Activated naive CD4-positive, alpha-beta T cell treated with anti-CD3 and anti-CD28 coated beads, Interleukin-2, amount 10 ng/mL, durations not matched to agents 7 days and 5 days (primary cell): ENCODE data around the gene ACOT7.
A peak's percentile ranks its signal among the peaks of the same experiment; 100 is the strongest.

Experiments
- CTCF ChIA-PET: fragments of 350-600 bp; sonication (Branson Sonifier 250); formaldehyde crosslinking; loops from one replicate; lab custom pipeline; 2021; ENCODE audit warnings: antibody characterized with exemption; lab: Charles Lee
- DNase-seq: peaks from one replicate; pipeline ENCODE4 v3.0.0-alpha.2; 2020
- H3K27ac Mint-ChIP-seq: one replicate; pipeline ENCODE4 v1.8.0; 2021; ENCODE audit warnings: mild to moderate bottlenecking, moderate library complexity, mixed read lengths
- H3K27me3 Mint-ChIP-seq: one replicate; pipeline ENCODE4 v1.8.0; 2021; ENCODE audit warnings: mild to moderate bottlenecking, mixed read lengths
- H3K36me3 Mint-ChIP-seq: one replicate; pipeline ENCODE4 v1.8.0; 2021; ENCODE audit warnings: mixed read lengths
- H3K4me1 Mint-ChIP-seq: one replicate; pipeline ENCODE4 v1.8.0; 2021; ENCODE audit warnings: mixed read lengths
- H3K4me3 Mint-ChIP-seq: one replicate; pipeline ENCODE4 v1.8.0; 2021; ENCODE audit warnings: mild to moderate bottlenecking, moderate library complexity, mixed read lengths
- H3K9me3 Mint-ChIP-seq: one replicate; pipeline ENCODE4 v1.8.0; 2021; ENCODE audit warnings: mixed read lengths

ACOT7 gene

DNA sequence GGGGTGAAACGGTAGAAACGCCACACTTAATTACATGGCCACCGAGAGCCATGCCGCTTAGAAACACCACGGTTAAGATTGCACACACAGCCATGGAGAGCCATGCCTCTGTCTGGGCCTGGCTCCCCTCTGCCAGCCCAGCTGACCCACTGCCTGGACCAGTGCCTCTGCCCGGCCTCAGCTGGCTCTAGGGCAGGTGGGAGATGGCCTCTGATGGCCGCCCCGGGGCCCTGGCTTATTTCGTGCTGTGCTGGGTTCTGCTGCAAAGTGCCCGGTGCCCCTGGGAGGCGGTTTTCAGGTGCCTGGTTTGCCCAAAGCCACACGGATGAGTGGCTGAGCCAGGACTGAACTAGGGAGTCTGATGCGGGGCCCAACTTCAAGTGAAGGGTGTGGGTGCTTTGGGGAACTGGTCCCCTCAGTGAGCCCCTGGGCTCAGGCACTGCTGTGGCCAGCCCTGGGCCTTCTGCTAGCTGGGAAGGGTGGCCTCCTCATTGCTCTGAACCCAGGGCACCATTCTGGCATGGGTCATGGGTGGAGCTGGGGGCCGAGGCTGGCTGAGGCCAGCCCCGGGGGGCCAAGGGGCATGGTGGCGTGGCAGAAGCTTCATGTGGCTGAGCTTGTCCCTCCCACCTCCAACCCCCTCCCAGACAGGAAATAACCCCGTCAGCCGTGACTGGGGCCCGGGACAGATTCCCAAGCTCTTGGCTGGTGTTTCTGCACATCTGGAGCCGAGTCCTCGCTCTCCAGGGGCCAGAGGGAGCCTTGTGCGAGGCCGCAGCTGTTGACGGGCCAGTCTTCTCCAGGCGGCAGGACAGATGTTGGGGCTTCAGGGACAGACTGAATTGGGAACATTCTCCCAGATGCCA, 130.8 kb downstream of the ACOT7 start:
- H3K27me3 Mint-ChIP-seq: peaks cover 50% of the 10 kb centered on the region
- DNase-seq: no peak
- no peak overlapping the region for H3K27ac Mint-ChIP-seq
- CTCF ChIA-PET: interaction anchor here (0.5 to 1.2 kb wide), 3 partner anchors 142 to 605 kb away, joined by 3 to 5 read pairs (median 3); no protein-coding TSS in a partner anchor
- H3K4me3 Mint-ChIP-seq: no peak overlapping the region
- H3K36me3 Mint-ChIP-seq: no peaks in the 10 kb centered on the region
- no peaks in the 10 kb centered on the region for H3K9me3 Mint-ChIP-seq
- H3K4me1 Mint-ChIP-seq: peaks cover 14% of the 10 kb centered on the region

- CTCF ChIA-PET: interaction anchor here (1.1 kb wide), 1 partner anchor 14 kb away, joined by 4 read pairs; no protein-coding TSS in a partner anchor
- H3K27ac Mint-ChIP-seq: no peak overlapping the region
- no peak for DNase-seq
- peaks cover 62% of the 10 kb centered on the region for H3K27me3 Mint-ChIP-seq
- no peaks in the 10 kb centered on the region for H3K9me3 Mint-ChIP-seq
- no peaks in the 10 kb centered on the region for H3K36me3 Mint-ChIP-seq
- H3K4me1 Mint-ChIP-seq: peaks cover 14% of the 10 kb centered on the region
- peak overlapping the region; percentile 66 for H3K4me3 Mint-ChIP-seq
Observed at GRCh38 chr1:6261615-6261995, 132.0 kb downstream of the ACOT7 start.

DNA sequence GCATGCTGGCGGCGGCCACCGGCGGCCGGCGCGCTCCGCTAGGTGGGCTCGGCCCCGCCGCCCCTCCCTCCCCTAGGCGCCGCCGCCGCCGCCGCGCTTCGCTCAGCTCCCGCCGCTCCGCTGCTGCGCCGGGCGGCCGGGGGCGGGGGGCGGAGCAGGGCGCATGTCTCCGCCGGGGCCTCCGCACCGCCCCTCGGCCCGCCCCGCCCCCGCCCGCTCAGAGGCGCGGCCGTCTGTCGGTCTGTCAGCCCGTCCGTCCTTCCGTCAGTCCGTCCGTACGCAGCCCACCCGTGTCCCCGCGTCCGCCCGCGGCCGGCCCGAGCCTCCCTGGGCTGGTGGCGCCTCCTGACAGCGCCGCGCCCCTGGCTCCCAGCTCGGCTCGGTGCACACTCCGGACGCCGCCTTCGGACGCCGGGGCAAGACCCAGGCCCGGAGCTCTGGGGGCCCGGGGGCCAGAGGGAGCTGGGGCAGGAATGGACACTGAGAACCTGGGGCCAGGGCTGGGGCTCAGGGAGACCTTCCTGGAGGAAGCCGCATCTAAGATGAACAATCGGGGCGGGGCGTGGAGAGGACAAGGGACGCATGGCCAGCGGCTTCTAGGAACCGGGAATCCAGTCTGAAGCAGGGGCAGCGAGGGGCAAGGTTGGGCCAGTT, 132.5 kb downstream of the ACOT7 start, which contains the start of gene GPR153:
GPR153 (minus strand) TSS at position 138 of the 654 bp plus-strand sequence. CDS start 6,193 bp downstream, outside the sequence.
- CTCF ChIA-PET: interaction anchor here (1.1 kb wide), 1 partner anchor 14 kb away, joined by 4 read pairs; no protein-coding TSS in a partner anchor
- Mint-ChIP-seq H3K27me3 (peaks cover 64% of the 10 kb centered on the region), H3K27ac (no peak within 1 kb of the TSS), H3K36me3 (no peaks in the 10 kb centered on the region), H3K4me3 (peak within 1 kb of the TSS; percentile 66), H3K9me3 (no peaks in the 10 kb centered on the region), H3K4me1 (peaks cover 14% of the 10 kb centered on the region)
- peak; percentile 61 for DNase-seq

GRCh38 chr1:6260433-6260934, 133.1 kb downstream of the ACOT7 start:
- no peak overlapping the region for H3K4me3 Mint-ChIP-seq
- H3K9me3 Mint-ChIP-seq: no peaks in the 10 kb centered on the region
- H3K4me1 Mint-ChIP-seq: peaks cover 14% of the 10 kb centered on the region
- no peak overlapping the region for H3K27ac Mint-ChIP-seq
- DNase-seq: no peak
- CTCF ChIA-PET: no interaction called here
- no peaks in the 10 kb centered on the region for H3K36me3 Mint-ChIP-seq
- H3K27me3 Mint-ChIP-seq: peaks cover 67% of the 10 kb centered on the region

DNA sequence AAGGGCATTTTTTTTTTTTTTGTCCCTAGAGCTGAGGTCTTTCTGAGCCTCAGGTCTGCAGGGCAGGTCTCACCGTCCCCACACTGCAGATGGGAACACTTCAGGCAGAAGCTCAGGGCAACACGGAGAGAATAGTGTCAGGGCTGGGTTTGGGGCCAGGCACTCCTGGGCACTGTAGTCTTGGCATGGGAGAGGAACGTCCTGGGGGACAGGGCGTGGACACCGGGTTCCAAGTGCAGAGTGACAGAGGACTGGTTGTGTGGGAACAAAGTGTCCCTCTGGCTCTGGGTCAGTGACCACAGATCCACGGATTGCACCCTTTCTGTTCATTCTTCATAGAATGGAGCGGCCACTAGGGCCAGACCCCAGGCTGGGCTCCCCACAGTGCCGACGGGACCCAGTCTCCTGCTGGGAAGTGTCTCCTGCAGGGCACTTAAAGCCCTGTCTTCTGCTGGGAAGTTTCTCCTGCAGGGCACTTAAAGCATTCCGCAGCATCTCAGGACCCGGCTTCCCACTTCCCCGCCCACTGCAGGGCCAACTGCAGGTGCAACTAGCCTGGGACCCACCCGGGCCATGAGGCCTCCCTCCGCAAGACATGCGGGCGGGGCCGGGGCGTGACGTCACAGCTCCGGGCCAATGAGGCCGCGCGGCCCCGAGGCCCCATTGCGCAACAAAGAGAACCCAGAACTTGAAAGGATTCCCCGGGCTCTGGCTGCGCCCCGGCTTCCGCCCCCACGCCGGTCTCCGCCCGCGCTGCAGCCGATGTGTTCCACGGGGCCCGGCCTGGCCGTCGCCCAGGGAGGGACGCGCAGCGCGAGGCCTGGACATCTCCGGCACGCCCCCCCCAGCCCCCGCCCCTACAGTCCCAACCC, 133.8 kb downstream of the ACOT7 start:
- no peak overlapping the region for H3K27ac Mint-ChIP-seq
- H3K4me1 Mint-ChIP-seq: peaks cover 14% of the 10 kb centered on the region
- DNase-seq: peak; percentile 89
- CTCF ChIA-PET: interaction anchor here (0.6 to 1.7 kb wide), 3 partner anchors 12 to 266 kb away, joined by 4 to 5 read pairs (median 4); no protein-coding TSS in a partner anchor
- no peaks in the 10 kb centered on the region for H3K36me3 Mint-ChIP-seq
- peaks cover 68% of the 10 kb centered on the region for H3K27me3 Mint-ChIP-seq
- H3K9me3 Mint-ChIP-seq: no peaks in the 10 kb centered on the region
- peak overlapping the region; percentile 46 for H3K4me3 Mint-ChIP-seq

DNA sequence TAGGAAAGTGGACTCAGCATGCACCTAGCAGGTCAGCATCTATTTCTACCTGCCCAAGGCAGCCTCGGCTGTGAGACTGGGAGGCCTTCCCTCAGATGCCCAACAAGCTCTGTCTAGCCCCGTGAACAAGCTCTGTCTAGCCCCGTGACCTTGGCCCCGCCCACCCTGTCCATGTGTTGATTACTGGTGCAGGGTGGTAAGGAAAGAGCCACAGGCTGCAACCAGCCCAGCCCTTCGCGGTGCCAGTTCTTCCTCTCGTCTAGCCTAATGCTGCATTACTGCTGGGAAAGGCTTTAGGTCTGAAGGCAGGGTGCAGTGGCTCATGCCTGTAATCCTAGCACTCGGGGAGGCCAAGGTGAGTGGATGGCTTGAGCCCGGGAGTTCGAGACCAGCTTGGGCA, 134.9 kb downstream of the ACOT7 start:
- no peak overlapping the region for H3K27ac Mint-ChIP-seq
- H3K4me3 Mint-ChIP-seq: no peak overlapping the region
- peaks cover 11% of the 10 kb centered on the region for H3K4me1 Mint-ChIP-seq
- H3K27me3 Mint-ChIP-seq: peaks cover 77% of the 10 kb centered on the region
- no peaks in the 10 kb centered on the region for H3K36me3 Mint-ChIP-seq
- H3K9me3 Mint-ChIP-seq: no peaks in the 10 kb centered on the region
- CTCF ChIA-PET: interaction anchor here (0.6 to 1.7 kb wide), 4 partner anchors 11 to 265 kb away, joined by 3 to 5 read pairs (median 4); no protein-coding TSS in a partner anchor
- DNase-seq: no peak

- H3K27ac Mint-ChIP-seq: no peak overlapping the region
Observed at GRCh38 chr1:6257541-6258069, 136.0 kb downstream of the ACOT7 start.

DNA sequence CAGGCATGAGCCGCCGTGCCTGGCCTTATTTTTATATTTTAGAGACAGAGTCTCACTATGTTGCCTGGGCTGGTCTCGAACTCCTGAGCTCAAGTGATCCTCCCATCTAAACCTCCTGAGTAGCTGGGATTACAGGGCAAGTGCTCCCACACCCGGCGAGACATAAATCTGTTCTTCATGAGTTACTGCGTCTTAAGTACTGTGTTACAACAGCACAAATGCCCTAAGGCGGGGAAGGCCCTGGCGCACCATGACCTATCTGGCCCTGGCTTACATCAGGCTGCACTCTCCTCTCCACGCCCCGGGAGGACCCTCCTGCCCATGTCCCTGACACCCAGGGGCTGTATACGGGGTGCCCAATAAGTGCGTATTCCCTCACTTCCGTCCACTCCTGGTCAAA, 136.9 kb downstream of the ACOT7 start:
- Mint-ChIP-seq H3K36me3 (no peaks in the 10 kb centered on the region), H3K27me3 (peaks cover 72% of the 10 kb centered on the region), H3K4me1 (peaks cover 10% of the 10 kb centered on the region), H3K27ac (no peak overlapping the region), H3K4me3 (no peak overlapping the region), H3K9me3 (no peaks in the 10 kb centered on the region)
- CTCF ChIA-PET: interaction anchor here (2.8 kb wide), 1 partner anchor 10 kb away, joined by 11 read pairs; no protein-coding TSS in a partner anchor
- DNase-seq: no peak

More at GRCh38 chr1:6257541-6258069, 136.0 kb downstream of the ACOT7 start:
- no peak for DNase-seq
- Mint-ChIP-seq H3K4me3 (no peak overlapping the region), H3K36me3 (no peaks in the 10 kb centered on the region), H3K27me3 (peaks cover 72% of the 10 kb centered on the region), H3K4me1 (peaks cover 10% of the 10 kb centered on the region), H3K9me3 (no peaks in the 10 kb centered on the region)
- CTCF ChIA-PET: interaction anchor here (2.8 kb wide), 1 partner anchor 11 kb away, joined by 11 read pairs; no protein-coding TSS in a partner anchor

GRCh38 chr1:6254691-6255090, 138.9 kb downstream of the ACOT7 start:
- DNase-seq: no peak
- no peak overlapping the region for H3K27ac Mint-ChIP-seq
- no peak overlapping the region for H3K4me3 Mint-ChIP-seq
- CTCF ChIA-PET: interaction anchor here (2.8 kb wide), 1 partner anchor 8 kb away, joined by 11 read pairs; no protein-coding TSS in a partner anchor
- peaks cover 80% of the 10 kb centered on the region for H3K27me3 Mint-ChIP-seq
- no peaks in the 10 kb centered on the region for H3K9me3 Mint-ChIP-seq
- H3K4me1 Mint-ChIP-seq: peaks cover 7% of the 10 kb centered on the region
- no peaks in the 10 kb centered on the region for H3K36me3 Mint-ChIP-seq

DNA sequence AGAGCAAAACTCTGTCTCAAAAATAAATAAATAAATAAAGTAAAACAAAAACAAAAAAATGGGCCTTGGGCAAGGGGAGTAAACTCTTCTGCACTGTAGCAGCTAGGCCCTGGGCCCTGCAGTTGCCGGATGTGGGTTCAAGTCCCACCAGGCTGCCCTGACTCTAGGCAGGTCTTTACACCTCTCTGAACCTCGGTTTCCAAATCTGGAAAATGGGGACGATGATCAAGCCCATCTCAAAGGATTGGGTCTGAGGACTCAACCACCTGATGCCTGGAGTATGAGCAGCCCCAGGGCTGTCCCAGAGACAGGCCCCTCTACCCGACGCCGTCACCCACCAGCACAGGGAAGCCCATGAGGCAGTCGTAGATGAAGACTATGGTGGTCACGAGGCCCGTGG, 140.2 kb downstream of the ACOT7 start:
- no peaks in the 10 kb centered on the region for H3K9me3 Mint-ChIP-seq
- no peaks in the 10 kb centered on the region for H3K36me3 Mint-ChIP-seq
- H3K4me3 Mint-ChIP-seq: no peak overlapping the region
- H3K27me3 Mint-ChIP-seq: peaks cover 75% of the 10 kb centered on the region
- H3K27ac Mint-ChIP-seq: no peak overlapping the region
- no peak for DNase-seq
- CTCF ChIA-PET: interaction anchor here (0.6 kb wide), 1 partner anchor 150 kb away, joined by 3 read pairs; no protein-coding TSS in a partner anchor
- H3K4me1 Mint-ChIP-seq: peaks cover 2% of the 10 kb centered on the region

DNA sequence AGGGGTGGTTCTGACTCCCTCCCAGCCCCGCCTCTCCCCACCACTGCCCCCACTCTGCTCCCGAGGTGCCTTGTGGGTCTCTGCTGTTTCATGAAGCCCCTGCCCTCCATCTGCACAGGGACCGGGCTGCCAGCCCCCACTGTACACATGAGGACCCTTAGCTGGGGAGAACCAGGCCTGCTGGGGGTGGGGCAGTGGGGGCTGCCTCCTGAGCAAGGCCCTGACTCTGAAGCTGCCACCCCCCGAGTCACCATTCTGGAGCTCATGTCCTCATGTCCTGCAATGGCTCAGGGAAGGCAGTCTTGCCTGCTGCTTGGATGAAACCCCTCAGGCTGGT, 141.2 kb downstream of the ACOT7 start:
- no peak for DNase-seq
- Mint-ChIP-seq H3K4me1 (peaks cover 5% of the 10 kb centered on the region), H3K4me3 (no peak overlapping the region), H3K9me3 (no peaks in the 10 kb centered on the region), H3K27ac (no peak overlapping the region), H3K36me3 (no peaks in the 10 kb centered on the region), H3K27me3 (peaks cover 75% of the 10 kb centered on the region)
- CTCF ChIA-PET: interaction anchor here (1.0 kb wide), 1 partner anchor 42 kb away, joined by 3 read pairs; no protein-coding TSS in a partner anchor

- Mint-ChIP-seq H3K4me1 (peaks cover 7% of the 10 kb centered on the region), H3K9me3 (no peaks in the 10 kb centered on the region), H3K4me3 (no peak overlapping the region), H3K27ac (no peak overlapping the region), H3K27me3 (peaks cover 75% of the 10 kb centered on the region), H3K36me3 (no peaks in the 10 kb centered on the region)
- no peak for DNase-seq
- CTCF ChIA-PET: interaction anchor here (1.0 kb wide), 1 partner anchor 41 kb away, joined by 3 read pairs; no protein-coding TSS in a partner anchor
Observed at GRCh38 chr1:6251681-6252373, 141.7 kb downstream of the ACOT7 start.
